T-helper 1 cell (primary cell): ENCODE measurements around the gene CHMP6.

Experiments
- DNase-seq, 5 donors: peaks; one replicate each; pipeline ENCODE4 v3.0.0-alpha.2; 2012 to 2020
- total RNA-seq, 4 donors: gene quantifications; one replicate each; lab custom pipeline; 2026; lab: John Stamatoyannopoulos, UW

The CHMP6 gene
- total RNA-seq, result 13.9 to 22.4 (median 17.7) reads per million in 4 donors

DNA sequence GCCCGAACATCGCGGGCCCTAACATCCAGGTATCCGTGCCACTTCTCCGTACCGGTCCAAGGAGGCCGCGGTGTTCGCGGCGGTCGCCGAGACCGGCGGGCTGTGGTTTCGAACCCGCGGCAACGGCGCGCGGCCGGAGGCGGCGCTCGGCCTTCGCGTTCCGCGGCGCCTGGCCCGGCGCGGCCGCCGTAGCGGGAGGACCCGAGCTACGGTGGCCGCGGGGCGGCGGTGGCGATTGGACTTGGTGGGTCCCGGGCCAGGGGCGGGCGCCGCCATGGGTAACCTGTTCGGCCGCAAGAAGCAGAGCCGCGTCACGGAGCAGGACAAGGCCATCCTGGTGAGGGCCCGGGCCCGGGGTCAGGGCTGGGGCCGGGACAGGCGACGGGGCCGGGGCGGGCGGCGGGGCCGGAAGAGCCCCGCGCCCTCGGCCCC, at the start of gene CHMP6:
CHMP6 (plus strand) TSS at position 197 of the 432 bp plus-strand sequence; CDS start at position 275, 78 bp downstream.
- peak; percentile 39 to 76 (median 60) for DNase-seq

DNA sequence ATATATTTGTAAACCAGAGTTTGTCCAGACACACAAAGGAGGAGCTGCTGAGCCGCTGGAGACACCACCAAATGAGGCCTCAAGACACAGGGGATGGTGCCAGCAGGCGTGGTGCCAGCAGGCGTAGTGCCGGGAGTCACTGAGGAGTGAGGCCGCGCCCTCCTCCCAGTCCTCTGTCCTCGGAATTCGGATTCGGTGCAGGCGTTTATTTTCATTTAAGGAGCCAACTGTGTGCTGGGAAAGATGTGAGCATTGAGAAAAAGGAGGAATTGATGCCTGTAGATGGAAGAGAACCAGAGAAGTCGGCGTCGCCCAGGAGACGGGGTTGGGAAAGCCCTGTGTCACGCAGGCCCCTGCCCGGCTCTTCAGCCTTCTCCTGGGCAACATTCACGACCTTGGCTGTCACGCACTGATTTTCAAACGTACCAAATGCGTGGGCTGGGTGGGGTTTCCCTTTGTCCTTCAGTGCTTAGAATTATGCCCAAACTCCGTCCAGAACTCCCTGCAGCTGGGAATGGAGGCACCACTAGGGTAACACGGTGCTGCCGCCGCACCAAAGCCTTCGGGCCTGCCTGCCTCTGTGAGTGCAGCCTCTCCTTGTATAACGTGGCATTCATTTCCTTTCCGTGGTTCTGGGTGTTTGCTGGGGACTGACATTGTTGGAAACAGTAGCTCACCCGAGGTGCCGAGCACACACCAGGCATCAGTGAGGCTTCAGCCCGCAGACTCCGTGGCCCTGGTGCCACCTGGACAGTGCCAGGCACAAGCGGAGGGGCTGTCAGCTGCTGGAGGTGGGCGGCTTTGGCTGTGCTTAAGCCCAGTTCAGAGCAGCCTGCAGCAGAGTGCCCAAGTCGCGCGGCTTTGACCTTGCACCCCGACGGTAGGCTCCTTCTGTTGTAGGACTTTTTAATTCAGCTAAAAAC, 49.0 kb upstream of the CHMP6 start:
- DNase-seq, result no peak

DNA sequence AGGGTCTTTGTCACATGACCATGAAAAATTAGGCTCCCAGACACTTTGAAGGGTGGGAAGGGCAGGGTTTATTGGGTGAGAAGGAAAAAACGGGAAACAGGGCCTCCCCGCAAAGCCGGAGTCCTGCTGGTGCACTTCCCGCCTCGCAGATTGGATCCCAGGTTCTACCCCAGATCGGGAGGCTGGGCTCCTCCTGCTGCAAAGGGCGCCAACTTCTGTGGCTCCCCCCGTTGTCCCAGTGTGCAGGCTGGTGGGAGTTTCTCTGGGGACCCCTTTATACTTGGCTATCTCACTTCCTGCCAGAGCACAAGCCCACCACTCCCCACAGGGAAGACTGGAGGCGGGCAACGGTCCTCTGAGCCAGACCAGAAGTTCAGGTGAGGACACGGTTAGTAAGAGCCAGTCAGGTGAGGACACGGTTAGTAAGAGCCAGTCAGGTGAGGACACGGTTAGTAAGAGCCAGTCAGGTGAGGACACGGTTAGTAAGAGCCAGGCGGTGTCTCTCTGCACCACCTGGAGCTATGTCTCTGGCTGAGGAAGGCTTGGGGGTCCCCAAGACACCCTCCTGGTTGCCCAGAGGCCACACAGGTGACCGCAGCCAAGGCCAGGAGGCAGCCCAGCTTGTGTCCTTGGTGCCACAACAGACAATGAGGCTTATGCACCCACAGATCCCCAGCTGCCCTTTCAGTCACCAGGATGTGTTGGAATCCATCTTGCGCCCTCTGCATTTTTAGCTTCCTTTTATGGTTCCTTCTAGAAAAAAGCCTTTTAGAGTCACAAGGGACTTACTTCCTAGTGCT, 48.1 kb upstream of the CHMP6 start:
- no peak for DNase-seq

DNA sequence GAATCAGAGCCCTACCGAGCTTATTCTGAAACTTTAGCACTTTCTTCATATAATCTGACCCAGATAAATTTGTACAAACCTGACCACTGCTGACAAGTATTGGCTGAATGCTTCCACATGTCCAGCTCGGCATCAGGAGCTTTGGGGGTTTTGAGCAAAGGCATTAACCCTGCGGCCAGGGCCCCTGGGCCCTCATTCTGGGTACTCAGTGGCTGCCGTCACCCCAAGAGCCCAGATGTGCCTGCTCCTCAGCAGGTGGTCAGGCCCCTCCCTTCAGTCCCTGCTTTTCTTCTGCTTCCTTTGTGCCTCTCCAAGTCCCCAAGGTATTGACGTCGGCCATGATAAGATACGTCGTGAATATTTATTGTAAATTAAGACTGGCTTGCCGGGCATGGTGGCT, 47.3 kb upstream of the CHMP6 start:
- DNase-seq, result no peak

DNA sequence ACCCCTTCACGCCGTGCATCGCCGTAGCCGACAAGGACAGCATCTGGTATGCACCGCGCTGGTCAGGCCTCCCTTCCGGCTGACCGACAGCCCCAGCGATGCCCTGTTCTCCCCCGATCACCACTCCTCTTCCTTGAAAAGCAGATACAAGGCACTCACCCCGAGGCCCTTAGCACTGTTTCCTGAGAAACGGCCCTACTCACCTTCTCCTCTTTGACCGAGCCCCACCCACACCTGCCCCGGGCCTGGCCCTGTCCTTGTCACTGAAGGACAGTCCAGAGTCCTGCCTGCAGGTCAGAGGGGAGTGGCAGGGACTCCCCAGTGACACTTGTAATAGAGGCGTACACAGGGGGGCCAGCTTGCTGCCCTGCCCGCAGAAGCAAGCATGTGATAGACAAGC, 45.9 kb upstream of the CHMP6 start:
- DNase-seq, result no peak

DNA sequence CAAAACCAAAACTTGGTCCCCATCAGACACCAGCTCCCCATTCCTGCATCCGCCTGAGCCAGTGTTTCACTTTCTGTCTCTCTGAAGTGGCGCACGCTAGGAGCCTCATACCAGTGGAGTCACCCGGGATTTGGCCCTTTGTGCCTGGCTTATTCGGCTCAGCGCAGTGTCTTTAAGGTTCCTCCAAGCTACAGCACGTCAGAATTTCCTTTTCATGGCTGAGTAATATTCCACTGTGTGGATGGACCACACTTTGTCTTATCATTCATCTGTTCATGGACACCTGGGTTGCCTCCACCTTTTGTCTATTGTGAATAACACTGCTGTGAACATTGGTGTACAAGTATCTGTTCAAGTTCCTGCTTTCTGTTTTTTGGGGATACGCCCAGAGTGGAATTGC, 45.2 kb upstream of the CHMP6 start:
- no peak for DNase-seq

DNA sequence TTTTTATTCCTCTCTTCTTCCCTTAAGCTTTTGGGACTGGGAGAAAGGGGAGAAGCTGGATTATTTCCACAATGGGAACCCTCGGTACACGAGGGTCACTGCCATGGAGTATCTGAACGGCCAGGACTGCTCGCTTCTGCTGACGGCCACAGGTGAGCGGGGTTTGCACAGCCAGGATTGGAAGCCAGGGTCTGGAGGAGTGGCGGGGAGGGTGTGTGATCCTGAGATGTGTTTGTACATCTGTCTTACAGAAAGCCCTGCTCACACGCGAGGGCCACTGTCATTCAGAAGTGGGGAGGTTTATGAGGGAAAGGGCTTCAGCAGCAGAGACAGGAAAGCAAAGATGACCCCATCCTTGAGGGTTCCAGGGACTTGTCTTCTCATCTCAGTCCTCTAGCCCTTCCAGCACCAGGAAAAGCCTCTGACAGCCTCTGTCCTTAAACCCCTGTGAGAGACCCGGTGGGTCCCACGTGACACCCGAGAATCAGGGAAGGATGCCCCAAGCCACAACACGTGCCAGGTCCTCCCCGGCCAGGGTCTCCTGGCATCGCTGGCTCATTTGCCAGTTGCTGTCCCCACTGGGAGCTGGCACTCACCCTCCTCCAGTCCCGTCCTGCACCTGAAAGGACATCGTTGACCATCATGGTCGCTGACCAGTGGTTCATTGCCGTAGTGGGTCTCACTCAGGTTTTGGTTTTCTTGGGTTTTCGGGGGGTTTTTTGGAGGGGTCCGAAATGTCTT, 44.3 kb upstream of the CHMP6 start:
- DNase-seq, result no peak

DNA sequence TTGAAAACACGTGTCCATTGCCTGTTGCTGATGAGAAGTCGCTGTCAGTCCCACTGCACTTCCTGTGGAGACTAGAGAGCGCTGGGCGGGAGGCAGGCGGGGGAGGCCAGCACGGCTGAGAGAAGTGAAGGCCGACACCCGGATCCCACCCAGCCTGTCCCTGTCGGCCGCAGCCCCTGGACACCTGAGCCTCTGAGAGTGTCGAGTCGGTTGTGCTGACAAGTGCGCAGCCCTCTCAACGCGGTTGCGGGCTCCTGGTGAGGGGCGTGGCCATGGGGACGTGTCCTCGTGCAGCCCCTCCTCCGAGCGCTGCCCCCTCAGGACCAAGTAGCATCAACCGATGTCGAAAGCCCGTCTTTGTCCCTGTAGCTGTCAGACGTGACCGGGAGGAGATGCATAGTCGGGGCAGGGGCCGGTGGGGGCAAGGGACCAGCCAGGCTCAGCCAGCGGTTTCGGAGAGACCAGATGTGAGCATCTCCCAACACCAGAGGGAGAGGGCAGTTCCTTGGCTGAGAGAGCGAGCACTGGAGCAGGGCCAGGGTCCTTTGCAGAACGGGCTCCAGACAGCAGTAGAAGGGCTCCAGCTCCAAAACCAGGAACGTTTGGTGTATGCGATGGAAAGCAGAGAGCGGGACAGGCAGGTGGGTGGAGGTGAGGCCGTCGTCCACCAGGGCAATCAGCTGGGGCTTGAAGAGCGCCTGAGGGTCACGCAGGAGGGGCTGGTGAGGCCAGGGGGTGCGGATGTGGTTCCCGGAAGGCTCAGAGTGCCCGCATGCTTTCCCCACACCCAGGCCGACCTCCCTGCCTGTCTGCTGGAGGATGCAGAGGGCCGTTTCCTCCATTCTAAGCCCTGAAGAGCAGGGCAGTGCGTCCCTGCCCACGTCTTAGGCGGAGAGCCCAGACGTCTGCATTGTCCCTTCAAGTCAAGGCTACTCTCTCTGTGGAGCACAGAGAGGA, 43.3 kb upstream of the CHMP6 start:
- DNase-seq, result no peak

DNA sequence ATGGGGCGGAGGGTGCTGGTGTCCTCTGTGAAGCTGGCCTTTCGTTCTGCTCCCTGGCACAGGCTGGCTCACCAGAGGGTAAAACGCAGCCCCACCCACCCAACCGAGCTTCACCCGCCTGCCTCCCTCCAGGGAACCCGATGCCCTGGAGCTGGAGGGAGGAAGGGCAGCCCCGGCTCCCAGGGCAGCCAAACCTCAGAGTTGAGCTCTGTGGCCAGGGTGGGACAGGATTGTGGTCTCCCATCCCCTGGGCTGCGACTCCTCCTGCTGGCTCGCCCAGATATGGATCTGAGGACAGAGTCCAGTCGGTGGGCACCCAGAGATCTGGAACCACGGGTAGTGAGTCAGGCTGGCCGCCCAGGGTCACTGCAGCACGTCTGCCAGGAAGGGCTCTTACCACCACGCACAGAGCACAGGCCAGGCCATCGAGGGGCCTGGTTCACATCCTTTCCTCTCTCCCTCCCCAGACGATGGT, 42.6 kb upstream of the CHMP6 start:
- no peak for DNase-seq

DNA sequence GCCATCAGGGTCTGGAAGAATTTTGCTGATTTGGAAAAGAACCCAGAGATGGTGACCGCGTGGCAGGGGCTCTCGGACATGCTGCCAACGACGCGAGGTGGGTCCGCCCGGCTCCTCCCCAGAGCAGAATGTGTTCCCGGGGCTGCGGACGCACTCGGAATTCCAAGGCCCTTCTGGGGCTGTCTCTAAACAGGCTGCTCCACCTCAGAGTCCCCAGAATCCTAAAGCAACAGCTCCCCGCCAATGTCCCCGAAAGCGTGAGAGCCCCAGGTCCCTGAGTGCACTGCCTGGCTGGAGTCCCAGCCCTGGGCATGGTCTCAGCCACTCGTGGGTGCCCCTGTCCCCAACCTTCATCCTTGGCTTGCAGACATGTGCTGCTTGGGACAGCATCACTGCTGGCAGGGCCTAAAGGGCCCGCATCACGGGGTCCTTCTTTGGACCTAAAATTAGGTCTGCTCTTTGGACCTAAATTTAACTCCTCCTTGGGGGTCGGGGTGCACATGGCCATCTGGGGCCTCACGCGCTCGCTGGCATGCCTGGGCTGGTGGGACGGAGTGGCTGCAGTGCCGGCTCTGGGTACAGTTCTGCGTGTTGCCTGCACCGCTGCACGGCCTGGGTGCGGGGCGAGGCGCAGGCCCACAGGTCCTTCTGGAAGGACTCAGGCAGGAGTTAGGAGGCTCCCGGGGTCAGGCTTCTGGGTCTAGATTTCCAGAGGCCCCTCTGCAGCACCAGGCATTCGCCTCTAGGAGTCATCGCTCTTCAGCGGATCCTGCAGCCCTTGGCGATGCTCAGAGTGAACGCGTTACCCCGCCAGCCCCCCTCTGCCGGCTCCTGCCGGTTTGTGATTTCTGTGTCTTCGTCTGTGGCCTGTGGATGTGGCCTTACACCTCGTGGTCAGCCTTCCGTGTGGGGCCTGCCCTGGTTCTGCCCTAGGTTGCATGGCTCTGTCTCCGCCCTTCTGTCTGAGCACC, 41.9 kb upstream of the CHMP6 start:
- no peak for DNase-seq

DNA sequence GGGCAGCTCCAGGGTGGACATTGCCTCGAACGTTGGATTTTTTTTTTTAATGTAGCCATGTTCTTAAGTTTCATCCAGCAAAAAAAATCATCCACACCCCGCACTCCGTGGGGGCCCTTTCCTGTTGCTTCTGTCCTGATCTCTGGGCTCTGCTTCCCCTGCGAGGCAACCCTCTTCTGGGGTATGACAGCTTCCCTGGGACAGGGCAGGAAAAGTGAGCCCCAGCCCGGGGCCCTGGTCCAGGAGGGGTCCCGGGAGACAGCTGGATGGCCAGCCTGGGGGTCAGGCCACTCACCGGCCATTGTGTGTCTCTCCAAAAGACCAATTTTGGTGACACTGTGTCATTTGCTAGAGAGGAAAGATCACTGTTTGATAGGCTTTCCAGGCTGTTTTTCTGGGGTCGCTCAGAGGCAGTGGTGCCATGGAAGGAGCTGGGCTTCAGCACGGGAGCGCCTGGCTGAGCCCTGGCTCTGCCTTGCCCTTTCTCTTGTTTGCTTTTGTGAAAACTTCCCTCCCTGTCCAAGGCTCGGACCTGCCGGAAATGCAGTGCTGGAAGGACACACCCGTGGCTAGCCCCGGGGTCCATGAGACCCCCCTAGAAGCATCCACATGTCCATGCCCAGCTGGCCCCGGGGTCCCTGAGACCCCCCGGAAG, 41.0 kb upstream of the CHMP6 start:
- no peak for DNase-seq

DNA sequence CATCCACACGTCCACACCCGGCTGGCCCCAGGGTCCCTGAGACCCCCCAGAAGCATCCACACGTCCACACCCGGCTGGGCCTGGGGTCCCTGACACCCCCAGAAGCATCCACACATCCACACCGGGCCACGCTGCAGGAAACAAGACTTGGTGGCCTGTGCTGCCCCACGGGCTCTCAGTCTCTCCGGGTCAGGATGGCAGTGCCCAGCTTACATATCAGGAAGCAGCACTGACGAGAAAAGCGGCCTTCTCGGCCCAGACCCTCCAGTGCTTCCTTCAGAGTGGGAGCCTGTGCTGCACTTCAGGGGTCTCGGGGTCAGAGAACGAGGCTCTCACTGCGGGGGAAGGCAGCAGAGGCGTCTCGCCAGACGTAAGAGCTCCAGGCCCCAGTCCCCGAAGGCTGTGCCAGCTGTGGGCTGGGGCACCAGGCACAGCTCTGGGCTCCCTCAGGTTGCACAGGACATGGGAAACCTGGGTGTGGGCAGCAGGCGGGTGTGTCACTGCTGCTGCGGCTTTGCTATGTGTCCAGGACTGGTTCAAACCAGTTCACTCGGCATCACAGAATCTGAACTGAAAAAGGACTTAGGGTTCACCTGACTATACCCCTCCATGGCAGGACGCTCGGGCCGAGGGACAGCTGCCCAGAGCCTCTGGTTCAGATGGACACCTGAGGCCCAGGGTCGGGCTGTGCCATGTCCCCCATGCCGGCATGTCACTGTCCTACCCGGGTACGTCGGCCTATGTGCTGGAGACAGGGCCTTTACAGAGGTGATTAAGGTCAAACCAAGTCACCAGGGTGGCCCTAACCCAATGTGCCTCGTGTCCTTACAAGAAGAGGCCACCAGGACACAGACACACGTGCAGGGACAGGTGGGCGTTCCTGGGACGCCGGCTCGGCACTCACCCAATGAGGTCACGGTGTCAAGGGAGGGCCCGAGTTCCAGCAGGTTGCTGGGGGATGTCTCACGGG, 40.2 kb upstream of the CHMP6 start:
- peak in 1 of 5 donors; percentile 40 for DNase-seq

DNA sequence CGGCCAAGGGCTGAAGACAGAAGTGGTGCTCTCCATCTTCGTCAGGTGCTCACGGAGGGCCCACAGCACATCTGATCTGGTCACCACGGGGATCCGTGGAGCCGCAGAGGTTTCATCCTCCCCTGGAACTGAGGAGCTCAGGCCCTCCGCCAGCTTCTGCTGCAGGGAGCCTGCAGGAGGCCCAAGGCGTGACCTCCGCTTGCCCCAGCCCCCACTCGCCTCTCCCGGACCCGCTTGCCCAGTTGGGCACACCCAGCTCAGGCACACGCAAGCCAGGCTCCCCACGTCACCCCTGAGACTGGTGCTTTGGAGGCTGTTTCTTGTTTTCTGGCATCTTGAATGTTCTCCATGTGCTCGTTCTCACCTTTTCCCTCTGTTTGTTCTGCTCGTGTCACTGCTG, 39.4 kb upstream of the CHMP6 start:
- no peak for DNase-seq

DNA sequence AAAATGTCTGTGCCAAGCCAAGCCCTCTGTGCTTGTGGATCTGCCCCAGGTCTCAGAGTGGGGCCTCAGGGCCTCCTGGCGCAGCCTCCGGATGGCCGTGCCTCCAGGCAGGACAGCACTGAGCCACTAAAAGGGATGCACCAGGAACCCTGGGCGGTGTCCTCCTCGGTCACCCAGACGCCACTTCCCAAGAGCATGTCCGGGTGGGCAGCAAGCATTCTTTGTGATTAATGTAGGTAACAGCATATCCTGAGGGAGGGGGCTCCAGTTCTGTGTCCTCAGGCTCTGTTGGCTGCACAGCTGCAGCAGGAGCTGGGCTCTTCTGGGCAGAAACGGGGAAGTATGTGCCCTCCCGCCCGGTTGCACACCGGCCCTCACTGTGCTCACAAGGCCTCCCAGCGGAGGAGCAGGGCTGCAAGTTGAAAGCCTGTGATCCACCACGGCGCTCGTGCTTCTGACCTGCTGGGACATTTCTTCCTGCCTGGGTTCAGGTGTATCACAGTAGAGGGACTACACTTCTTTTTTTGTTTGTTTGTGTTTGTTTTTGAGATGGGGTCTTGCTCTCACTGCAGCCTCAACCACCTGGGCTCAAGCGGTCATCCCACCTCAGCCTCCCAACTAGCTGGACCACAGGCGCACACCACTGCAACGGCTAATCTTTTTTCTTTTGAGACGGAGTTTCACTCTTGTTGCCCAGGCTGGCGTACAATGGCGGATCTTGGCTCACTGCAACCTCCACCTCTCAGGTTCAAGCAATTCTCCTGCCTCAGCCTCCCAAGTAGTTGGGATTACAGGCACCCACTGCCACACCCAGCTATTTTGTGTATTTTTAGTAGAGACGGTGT, 37.9 kb upstream of the CHMP6 start:
- DNase-seq, result no peak

DNA sequence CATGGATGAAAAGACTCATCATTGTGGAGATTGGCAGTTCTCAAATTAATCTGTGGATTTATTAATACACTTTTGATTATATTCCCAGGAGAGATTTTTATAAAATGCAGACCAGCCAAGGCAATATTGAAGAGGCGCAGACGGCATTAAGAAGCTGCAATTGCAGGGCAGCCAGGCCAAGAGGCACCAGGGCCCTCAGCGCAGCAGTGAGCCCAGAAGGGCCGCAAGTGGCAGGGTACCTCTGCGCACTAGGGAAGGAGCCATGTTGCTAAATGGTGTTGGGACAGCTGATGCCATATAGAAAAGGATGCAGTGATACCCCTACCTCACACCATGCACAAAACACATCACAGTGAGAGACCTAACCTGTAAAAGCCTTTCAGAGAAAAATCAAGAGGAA, 36.6 kb upstream of the CHMP6 start:
- DNase-seq, result no peak

DNA sequence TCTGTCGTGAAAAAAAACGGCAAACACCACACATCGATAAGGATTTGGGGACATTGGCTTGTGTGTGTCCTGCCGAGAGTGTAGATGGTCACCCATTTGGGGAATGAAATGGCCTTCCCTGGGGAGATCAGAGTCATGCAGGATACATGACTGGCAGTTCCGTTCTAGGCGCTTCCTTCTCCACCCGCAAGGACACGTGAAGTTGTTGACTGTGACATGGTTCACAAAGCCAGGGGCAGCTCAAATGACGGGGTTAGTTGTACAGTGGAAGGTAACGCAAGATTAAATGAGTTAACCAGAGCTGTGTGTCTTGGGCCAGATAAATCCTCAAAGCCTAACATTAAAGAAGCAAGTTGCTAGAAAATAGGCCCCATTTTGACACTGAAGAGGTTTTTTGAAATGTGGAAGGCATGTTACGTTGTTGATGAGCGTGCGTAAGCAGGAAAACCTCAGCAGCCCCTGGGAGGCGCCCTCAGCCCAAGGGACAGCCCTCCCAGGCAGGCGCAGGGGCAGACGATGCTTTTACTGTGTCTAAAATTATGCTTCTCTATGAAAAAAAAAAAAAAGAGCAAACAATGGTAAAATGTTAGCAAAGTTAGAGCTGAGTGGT, 35.9 kb upstream of the CHMP6 start:
- no peak for DNase-seq
